Esophagus muscularis mucosa (tissue), 4 donors: ENCODE data around the gene HCFC1R1.

Experiments
- CTCF ChIP-seq, 3 experiments: fragments of 200-600 bp in 2 of 3; fragments of 450-650 bp in 1 of 3; sonication (generic) in 2 of 3; IDR thresholded peaks; one replicate each; pipeline ENCODE4 v1.5.1; 2017 to 2019; ENCODE audit warnings: antibody characterized with exemption in 3 of 3, mild to moderate bottlenecking in 2 of 3, moderate library complexity in 1 of 3
- EP300 ChIP-seq: sonication (generic); formaldehyde crosslinking; IDR thresholded peaks from one replicate; pipeline ENCODE4 v1.6.1; 2017; ENCODE audit warnings: antibody characterized with exemption
- POLR2A ChIP-seq: fragments of 450-650 bp; IDR thresholded peaks from one replicate; pipeline ENCODE4 v1.6.1; 2017; ENCODE audit warnings: antibody characterized with exemption, moderate library complexity, mild to moderate bottlenecking, low read depth

GRCh38 chr16:3073448-3073847, 49.7 kb upstream of the HCFC1R1 start:
- TF ChIP-seq CTCF (IDR thresholded peaks at IDR 0.05), result no peak
- TF ChIP-seq POLR2A, result no peak
- no peak for TF ChIP-seq EP300
